Dermis blood vessel endothelial cell (primary cell): ENCODE results near the gene C14orf180. TPM values are rescaled to one million over a fixed set of nuclear protein-coding genes. Genes with fewer than 3 reads are reported as not detected.
A peak's percentile ranks its signal among the peaks of the same experiment; 100 is the strongest.

Experiments
- DNase-seq: peaks from one replicate; pipeline ENCODE4 v3.0.0; 2010
- total RNA-seq: library from RNA; depleted of rRNA; stranded (reverse); fragments of >200 nt; gene quantifications from 2 replicates; pipeline ENCODE4 v1.2.3, GENCODE V29; 2014

Gene C14orf180
- total RNA-seq, 1 donor from 2014 or later, result not detected

DNA sequence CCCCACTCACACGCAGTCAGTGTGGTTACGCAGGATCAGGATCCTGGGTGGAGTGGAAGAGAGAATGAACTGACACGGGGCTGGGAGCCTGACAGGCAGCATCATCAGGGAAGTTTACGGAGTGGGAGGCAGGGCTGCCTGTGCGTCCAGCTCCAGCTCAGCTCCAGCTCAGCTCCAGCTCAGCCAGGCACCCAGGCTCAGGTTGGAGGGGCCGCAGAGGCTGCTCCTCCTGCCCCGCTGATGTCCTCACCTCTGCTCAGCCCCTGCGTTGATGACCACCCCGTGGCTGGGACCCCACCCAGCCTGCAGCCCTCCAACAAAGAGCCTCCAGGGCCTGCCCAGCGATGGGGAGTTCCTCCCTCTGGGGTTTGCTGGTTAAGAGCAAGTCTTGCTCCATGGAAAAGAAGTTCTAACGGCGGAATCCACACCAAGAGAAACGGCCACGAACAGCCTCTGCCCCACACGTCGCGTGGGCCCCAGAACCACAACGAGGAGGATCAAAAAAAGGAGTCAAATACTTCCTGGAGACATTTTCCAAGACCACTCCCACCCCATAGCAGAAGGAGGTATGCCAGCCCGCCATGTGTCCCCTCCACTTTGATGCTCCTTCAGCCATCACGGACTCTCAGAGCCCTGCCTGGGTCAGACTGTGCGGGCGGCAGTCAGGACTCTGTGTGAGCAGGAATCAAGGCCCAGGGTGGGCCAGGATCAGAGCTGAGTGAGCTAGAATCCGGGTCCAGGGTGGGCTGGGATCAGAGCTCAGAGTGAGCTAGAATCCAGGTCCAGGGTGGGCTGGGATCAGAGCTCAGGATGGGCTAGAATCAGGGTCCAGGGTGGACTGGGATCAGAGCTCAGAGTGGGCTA is 17.7 kb upstream of the C14orf180 start:
- DNase-seq, result no peak

DNA sequence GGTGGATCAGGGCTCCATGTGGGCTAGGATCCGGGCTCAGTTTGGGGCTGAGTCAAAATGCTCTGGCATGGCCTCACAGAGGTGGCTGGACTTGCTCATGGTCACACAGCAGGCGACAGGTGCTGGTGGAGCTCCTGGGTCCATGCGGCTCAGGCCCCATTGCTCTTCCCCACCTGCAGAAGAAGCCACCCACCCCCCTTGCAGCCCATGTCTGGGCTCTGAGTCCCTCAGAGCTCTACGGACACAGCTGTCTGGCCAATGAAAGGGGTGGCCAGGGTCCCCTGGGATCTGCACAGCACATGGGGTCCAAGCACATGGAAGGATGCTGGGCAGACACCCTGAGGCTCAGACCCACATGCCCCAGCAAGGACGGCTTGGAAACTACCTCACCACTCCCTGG is 17.0 kb upstream of the C14orf180 start:
- no peak for DNase-seq

- no peak for DNase-seq
Measured at GRCh38 chr14:104563191-104563741, 16.3 kb upstream of the C14orf180 start.

DNA sequence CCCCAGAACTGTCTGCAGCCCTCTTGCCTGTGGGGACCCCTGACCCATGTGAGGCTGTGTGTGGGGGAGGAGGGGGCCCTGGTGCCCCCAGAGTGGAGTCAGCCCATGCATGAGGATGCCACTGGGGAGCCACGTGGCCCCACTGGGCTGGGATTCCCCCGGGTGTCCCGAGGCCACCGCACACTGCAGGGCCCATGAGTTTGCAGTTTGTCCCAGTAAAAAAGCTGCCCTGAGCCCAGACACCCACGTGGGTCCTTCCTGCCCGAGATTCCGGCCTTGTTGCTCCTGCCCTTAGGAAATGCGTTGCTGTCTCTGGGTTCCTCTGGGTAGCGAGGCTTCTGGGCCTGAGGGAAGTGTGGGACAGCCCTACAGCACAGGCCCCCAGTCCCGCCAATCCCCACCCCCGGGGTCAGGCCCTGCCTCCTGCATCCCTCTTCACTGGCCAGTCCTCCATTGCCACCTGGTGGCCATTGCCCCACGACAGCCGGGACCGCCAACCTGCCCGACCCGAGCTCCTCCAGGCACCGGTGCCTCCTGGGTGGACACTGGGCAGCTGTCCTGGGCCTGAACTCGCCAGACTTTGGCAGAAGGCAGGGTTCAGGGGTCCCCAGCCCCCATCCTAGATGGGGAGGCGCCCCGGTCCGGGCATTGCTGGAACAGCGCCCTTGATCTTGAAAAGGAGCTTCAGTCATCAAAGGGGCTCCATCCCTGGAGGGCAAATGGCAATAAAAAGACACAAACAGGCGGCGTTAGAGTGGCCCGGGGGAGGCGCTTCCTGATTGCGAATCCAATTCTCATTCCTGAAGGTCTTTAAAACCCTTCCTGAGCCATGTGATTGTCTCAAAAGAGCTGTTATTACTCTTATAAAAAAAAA is 15.6 kb upstream of the C14orf180 start:
- DNase-seq, result peak; percentile 79

GRCh38 chr14:104564744-104565679 is 14.6 kb upstream of the C14orf180 start:
- no peak for DNase-seq

DNA sequence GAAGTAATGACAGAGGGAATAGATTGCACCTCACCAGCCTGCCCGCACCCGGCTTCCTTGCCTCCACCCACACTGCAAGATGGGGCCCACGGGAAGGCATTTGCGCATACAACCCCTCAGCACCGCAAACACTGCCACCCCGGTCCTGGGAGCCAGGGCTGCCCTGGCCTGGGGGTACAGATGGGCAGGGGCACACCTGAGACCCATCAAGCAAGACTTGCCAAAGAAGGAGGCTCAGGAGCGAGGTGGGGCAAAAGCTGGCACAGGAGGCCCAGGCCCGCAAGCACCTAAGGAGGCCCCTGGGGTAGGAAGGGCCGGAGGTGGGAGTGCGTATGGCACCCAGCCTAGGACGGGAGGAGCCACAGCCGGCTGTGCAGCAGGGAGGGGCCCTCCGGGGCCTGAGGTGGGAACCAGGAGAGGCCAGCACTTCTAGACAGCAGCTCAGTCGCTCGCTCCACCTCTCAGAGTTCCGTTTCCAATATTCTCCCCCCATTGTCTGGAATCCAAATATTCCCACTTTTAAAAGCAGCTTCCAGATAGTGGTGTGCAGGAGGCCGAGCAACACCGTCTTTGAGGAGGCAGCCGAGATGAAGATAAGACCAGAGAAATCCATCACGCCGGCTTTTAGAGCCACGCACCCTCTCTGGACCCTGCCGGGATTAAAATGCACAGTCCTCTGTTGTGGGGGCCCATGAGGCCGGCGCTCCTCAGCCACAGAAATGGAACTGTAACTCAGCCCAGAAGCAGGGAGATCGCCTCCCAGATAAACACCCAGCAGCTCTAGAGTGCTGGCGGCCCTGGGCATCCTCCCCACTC is 12.2 kb upstream of the C14orf180 start:
- no peak for DNase-seq

- no peak for DNase-seq
Measured at GRCh38 chr14:104567957-104568225, 11.7 kb upstream of the C14orf180 start.

- no peak for DNase-seq
Measured at GRCh38 chr14:104568620-104569019, 10.9 kb upstream of the C14orf180 start.

DNA sequence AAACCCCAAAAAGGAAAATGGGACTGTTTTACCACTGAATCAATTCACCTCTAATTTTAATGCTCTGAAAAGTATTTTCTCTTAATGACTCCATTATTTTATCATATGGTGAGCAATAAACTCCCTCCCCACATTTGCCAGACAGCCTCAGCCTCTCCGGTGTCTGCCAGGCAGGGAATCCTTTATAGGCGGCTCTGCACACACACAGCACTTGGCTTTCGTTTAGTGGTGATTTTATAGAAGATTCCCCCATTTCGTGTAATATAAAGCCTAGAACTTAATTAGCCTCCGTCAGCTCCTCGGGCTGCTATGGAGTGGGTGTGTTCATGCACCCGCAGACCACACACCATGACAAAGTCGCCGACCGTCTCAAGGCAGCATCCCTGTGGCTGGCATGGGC is 10.1 kb upstream of the C14orf180 start:
- DNase-seq, result no peak

DNA sequence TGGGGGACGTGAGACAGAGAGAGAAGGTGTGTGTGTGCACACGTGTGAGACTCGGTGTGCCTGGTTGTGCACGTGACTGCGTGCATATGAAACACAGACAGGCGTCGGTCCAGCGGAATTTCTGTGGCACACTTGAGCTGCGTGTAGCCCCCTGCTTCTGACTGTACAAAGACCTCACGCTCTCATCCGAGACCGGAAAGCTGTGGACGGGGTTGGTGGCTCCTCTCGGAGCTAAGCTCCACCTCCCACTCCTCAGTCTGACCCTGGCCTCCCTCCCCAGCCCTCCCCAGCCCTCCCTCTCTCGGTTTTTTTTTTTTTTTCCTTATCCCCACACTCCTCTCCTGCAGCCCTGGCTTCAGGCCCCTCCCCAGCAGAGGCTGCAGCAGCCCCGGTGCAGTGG is 8.3 kb upstream of the C14orf180 start:
- DNase-seq, result no peak

GRCh38 chr14:104572024-104572626 is 7.4 kb upstream of the C14orf180 start:
- DNase-seq, result no peak

GRCh38 chr14:104572668-104573067 is 6.9 kb upstream of the C14orf180 start:
- DNase-seq, result no peak

DNA sequence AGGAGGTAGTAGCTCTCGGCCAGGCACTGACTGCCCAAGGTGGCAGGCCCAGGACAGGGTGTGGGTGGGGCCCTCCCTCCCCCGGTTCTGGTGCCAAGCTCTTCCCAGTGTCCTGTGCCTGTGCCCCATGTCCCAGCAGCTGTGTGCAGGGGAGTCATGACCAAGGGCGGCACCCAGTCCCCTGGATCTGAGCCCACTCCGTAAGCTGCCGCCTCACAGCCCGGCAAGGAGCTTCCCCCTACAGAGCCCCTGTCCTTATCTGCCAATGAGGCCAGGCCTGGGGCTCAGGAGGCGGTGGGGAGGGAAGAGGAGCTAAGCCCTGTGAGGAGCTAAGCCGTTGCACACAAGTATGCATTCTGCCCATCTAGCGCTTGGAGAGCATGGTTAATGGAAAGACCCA is 5.6 kb upstream of the C14orf180 start:
- DNase-seq, result no peak

DNA sequence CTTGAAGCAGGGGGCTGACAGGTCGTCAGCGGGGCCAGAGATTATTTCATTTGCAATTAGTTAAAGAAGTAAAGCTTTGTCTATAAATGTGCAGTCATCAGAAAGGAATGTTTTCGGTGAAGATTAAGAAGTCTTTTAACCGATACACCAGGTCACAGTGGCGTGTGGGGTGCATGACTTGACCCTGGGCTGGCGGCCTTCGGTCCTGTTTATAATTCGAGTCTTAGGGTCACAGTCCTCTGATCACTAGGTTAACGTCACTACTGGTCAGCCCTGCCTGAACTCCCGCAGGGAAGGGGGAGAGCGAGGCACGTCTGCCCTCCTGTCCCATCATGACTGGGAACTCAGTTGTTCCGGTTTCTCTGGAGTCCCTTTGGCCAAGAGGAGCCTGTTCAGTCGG is 5.0 kb upstream of the C14orf180 start:
- DNase-seq, result no peak

DNA sequence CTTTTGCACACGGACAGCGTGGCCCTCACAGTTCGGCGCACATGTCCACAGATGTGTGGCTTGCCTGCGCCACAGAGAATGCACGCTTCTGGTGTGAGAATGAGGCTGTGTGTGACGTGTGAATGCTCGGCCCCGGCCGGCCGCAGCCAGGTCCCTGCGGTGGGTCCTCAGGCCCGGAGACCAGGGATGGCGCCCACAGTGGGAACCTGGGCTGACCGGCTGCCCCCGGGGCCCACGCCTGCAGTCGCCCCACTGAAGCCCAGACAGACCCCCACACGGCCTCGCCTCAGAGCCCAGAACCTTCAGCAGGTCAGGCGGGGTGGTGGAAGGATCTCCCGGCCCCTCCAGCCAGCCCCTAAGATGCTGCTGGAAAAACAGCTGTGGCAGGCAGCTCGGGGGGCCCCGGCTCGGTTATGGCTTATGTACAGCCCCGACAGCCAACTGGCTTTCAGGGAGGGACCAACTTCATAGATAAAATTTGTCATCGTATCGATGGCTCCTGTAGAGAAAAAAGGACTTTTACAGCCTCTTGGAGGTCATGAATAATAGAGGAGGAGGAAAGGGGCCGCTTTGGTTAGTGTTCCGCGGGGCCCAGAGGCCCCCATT is 4.5 kb upstream of the C14orf180 start:
- no peak for DNase-seq

DNA sequence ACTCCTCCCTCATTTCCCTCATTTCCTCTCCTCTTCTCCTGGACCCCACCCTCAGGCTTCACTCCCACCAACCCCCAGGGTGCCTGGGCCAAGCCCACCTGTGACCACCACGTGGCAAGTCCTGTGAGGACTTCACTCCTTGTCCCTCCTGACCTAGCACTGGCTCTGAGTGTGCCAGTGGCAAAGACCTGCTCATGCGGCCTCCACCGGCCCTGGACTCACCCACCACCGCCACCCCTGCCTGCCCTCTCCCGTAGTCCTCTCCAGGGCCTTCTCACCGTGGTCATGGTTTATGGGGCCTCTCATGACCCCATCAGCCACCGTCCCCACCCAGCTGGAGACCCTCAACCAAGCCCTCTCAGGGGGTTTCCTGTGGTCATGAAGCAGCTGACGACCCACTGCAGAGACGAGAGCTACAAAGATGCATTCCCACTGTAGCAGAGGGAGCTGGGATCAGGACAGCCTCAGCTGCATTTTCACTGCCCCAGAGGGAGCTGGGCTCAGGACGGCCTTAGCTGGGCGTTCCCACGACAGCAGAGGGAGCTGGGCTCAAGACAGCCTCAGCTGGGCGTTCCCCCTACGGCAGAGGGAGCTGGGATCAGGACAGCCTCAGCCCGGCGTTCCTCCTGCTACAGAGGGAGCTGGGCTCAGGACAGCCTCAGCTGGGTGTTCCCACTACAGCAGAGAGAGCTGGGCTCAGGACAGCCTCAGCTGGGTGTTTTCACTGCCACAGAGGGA is 3.2 kb upstream of the C14orf180 start:
- no peak for DNase-seq

DNA sequence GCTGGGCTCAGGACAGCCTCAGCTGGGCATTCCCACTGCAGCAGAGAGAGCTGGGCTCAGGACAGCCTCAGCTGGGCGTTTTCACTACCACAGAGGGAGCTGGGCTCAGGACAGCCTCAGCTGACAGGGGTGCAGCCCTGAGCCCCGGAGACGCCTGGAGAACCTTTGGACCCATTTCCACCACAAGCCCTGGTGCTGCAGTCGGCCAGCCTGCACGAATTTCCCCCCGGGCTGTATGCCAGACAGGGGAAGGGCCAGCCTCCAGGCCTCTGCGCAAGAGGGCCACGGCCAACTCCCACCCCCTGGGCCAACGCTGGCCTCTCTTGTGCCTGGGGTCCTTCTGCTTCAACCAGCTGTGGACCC is 2.6 kb upstream of the C14orf180 start:
- no peak for DNase-seq

DNA sequence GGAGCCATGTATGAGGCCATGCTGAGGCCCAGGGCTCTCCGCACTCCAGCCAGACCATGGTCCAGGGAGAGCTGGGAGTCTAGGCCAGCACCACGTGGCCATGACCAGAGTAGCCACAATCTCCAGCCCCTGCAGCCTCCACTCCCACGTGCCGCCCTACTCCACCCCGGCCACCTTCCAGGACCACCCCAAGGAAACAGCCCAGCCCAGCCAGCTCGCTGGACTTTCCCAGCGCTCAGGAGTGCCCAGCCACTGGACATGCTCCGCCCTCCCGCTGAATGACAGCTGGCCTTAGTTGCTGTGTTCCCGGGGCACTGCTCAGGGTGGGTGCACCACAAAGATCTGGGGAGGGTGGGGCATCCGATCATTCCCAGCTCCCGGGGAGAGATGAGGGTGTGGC is 2.1 kb upstream of the C14orf180 start:
- no peak for DNase-seq

DNA sequence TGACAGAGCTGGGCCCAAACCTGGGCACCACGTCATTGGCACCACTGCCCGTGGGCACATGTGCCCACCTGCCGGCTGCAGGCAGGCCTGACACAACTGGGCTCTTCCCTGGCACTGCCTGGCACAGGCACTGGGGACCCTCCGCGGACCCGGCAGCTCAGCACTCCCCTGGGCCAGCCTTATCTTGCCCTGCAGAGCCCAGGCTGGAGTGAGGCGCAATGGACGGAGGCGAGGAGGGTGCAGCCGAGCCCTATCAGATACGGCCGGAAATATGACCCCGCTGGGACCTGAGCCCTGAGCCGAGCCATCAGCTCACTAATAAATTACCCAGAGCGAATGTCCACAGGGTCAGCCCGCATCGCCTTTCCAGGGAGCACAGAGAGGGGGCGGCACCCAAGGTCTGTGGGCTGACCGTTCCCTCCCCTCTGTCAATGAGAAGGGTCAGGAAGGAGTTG is 1.7 kb upstream of the C14orf180 start:
- DNase-seq, result no peak

DNA sequence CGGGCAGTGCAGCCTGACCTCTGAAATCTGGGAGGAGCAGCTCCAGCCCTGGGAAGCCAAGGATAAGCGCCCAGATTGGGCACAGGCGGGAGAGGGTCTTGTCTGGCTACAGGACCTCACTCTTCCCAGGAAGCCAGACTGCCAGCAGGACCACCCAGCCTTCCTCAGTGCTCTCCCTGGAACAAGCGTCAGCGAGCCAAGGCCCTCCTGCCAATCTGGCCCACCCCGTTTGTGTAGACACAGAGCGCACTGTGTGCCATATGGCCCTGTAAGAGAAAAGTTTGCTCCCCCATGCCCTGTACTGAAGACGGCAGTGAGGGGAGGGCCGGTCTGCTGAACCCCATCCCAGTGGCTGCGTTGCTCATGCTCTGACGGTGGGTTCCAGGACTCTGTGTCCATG is 1.2 kb upstream of the C14orf180 start:
- no peak for DNase-seq
